CD14-positive monocyte (primary cell): ENCODE measurements around the gene THRB. TPM values are rescaled to one million over a fixed set of nuclear protein-coding genes. Genes with fewer than 3 reads are reported as not detected.

ENCODE experiments used
- DNase-seq, 3 donors: peaks; one replicate each; pipeline ENCODE4 v3.0.0-alpha.2; 2011 to 2022
- H2AFZ ChIP-seq: 2 replicates; pipeline ENCODE4 v1.6.0; 2012; ENCODE audit warnings: mild to moderate bottlenecking, low read depth, low read length, inconsistent platforms; ENCODE audit not compliant: insufficient read depth, poor library complexity, severe bottlenecking
- H3K27ac ChIP-seq, 2 donors: 1 replicate in 1 of 2; 2 replicates in 1 of 2; pipeline ENCODE4 v1.5.1; 2012 to 2013; ENCODE audit warnings: low read length in 2 of 2, control low read depth in 1 of 2, inconsistent platforms in 1 of 2, low read depth in 1 of 2, mild to moderate bottlenecking in 1 of 2
- H3K27me3 ChIP-seq, 2 donors: one replicate each; pipeline versions ENCODE4 v1.6.0 to v1.6.1; 2011 to 2013; ENCODE audit warnings: low read length in 2 of 2; ENCODE audit not compliant: control insufficient read depth in 2 of 2, insufficient read depth in 2 of 2
- H3K36me3 ChIP-seq, 2 donors: replicated peaks in 1 of 2; 1 replicate in 1 of 2; 2 replicates in 1 of 2; pipeline versions ENCODE4 v1.5.1 to v1.6.1; 2012 to 2013; ENCODE audit warnings: low read length in 2 of 2, control low read depth in 1 of 2, inconsistent platforms in 1 of 2, mild to moderate bottlenecking in 1 of 2; ENCODE audit not compliant: insufficient read depth in 2 of 2, control insufficient read depth in 1 of 2
- H3K4me1 ChIP-seq, 2 donors: 1 replicate in 1 of 2; 2 replicates in 1 of 2; pipeline versions ENCODE4 v1.5.1 to v1.6.1; 2012 to 2013; ENCODE audit warnings: low read length in 2 of 2, control low read depth in 1 of 2, inconsistent platforms in 1 of 2, mild to moderate bottlenecking in 1 of 2, moderate library complexity in 1 of 2; ENCODE audit not compliant: insufficient read depth in 2 of 2, control insufficient read depth in 1 of 2
- H3K4me2 ChIP-seq: replicated peaks from 2 replicates; pipeline ENCODE3; 2012; ENCODE audit warnings: low read length, moderate library complexity, mild to moderate bottlenecking; ENCODE audit not compliant: poor library complexity, severe bottlenecking; ENCODE audit errors: extremely low read depth
- H3K4me3 ChIP-seq, 3 experiments: fragments of 200-600 bp in 1 of 3; sonication (generic) in 1 of 3; replicated peaks in 1 of 3; 1 replicate in 2 of 3; 2 replicates in 1 of 3; pipeline ENCODE4 v1.5.1; 2011 to 2013; ENCODE audit warnings: low read length in 3 of 3, mild to moderate bottlenecking in 3 of 3, control low read depth in 2 of 3, low read depth in 2 of 3, inconsistent platforms in 1 of 3, moderate library complexity in 1 of 3
- H3K79me2 ChIP-seq: 2 replicates; pipeline ENCODE4 v1.6.0; 2012; ENCODE audit warnings: mild to moderate bottlenecking, control low read depth, inconsistent platforms, low read length, moderate library complexity; ENCODE audit not compliant: insufficient read depth
- H3K9ac ChIP-seq: 2 replicates; pipeline ENCODE4 v1.6.0; 2017; ENCODE audit warnings: low read length, mild to moderate bottlenecking; ENCODE audit not compliant: insufficient read depth, poor library complexity, severe bottlenecking
- H3K9me3 ChIP-seq, 2 donors: replicated peaks in 1 of 2; 1 replicate in 1 of 2; 2 replicates in 1 of 2; pipeline versions ENCODE4 v1.5.1 to v1.6.1; 2012 to 2013; ENCODE audit warnings: low read length in 2 of 2, control low read depth in 1 of 2; ENCODE audit not compliant: control insufficient read depth in 1 of 2, insufficient read depth in 1 of 2
- H4K20me1 ChIP-seq: 2 replicates; pipeline ENCODE4 v1.6.0; 2012; ENCODE audit warnings: mild to moderate bottlenecking, low read length, control low read depth, moderate library complexity; ENCODE audit not compliant: insufficient read depth
- H3K27ac Mint-ChIP-seq, 7 donors: one replicate each; pipeline ENCODE4 v1.8.0; 2020; ENCODE audit warnings: mild to moderate bottlenecking in 7 of 7, mixed read lengths in 7 of 7, moderate library complexity in 6 of 7, inconsistent platforms in 2 of 7
- H3K27me3 Mint-ChIP-seq, 3 donors: one replicate each; pipeline ENCODE4 v1.8.0; 2021 to 2022; ENCODE audit warnings: low read depth in 3 of 3, mild to moderate bottlenecking in 3 of 3, mixed read lengths in 3 of 3, moderate library complexity in 3 of 3, inconsistent platforms in 1 of 3
- H3K36me3 Mint-ChIP-seq, 2 donors: one replicate each; pipeline ENCODE4 v1.8.0; 2020; ENCODE audit warnings: mixed read lengths in 2 of 2, inconsistent platforms in 1 of 2, mild to moderate bottlenecking in 1 of 2
- H3K4me1 Mint-ChIP-seq: one replicate; pipeline ENCODE4 v1.8.0; 2020; ENCODE audit warnings: mild to moderate bottlenecking, mixed read lengths
- H3K4me3 Mint-ChIP-seq, 2 donors: one replicate each; pipeline ENCODE4 v1.8.0; 2020; ENCODE audit warnings: mild to moderate bottlenecking in 2 of 2, mixed read lengths in 2 of 2, moderate library complexity in 1 of 2
- H3K9me3 Mint-ChIP-seq, 7 donors: one replicate each; pipeline ENCODE4 v1.8.0; 2020 to 2022; ENCODE audit warnings: mixed read lengths in 7 of 7, mild to moderate bottlenecking in 6 of 7, moderate library complexity in 6 of 7, inconsistent platforms in 2 of 7
- CTCF ChIP-seq: fragments of 200-600 bp; IDR thresholded peaks from one replicate; pipeline ENCODE4 v1.8.0; 2022; ENCODE audit warnings: antibody characterized with exemption, mild to moderate bottlenecking
- WGBS: methylation state at CpG from one replicate; pipeline ENCODE4 v1.1.5; 2013; ENCODE audit warnings: missing lambda C conversion rate; ENCODE audit not compliant: insufficient coverage; 5-methylcytosine and 5-hydroxymethylcytosine counted together
- intact Hi-C, 2 donors: fragments of 100-400 bp; cut with micrococcal nuclease; formaldehyde crosslinking; loops; one replicate each; pipeline versions ENCODE4 v1.15.0 to v1.15.1; 2023
- polyA plus RNA-seq, 3 donors: library from polyadenylated mRNA; depleted of rRNA in 1 of 3; unstranded in 2 of 3; stranded (reverse) in 1 of 3; fragments of 300-500 nt in 2 of 3; fragments of >200 nt in 1 of 3; fragmentation: Illumina TruSeq in 2 of 3; gene quantifications; 1 replicate in 2 of 3; 2 replicates in 1 of 3; pipeline ENCODE4 v1.2.3, GENCODE V29; 2012 to 2021

Gene THRB
- polyA plus RNA-seq, 3 donors: 0.05 TPM; not detected in 2

GRCh38 chr3:24160424-24161095 lies 334.1 kb downstream of the THRB start:
- 98% methylated on average over 9 of the region's 12 CpGs for whole genome bisulfite sequencing
- no peak for DNase-seq
- intact Hi-C loops: no loop called here
- H3K27me3 Mint-ChIP-seq: peaks cover 0 to 2% (median 2%) of the 10 kb centered on the region in 3 donors
- H4K20me1 ChIP-seq: no peaks in the 10 kb centered on the region
- H3K79me2 ChIP-seq: no peaks in the 10 kb centered on the region
- no peak overlapping the region for H3K4me3 ChIP-seq
- no peaks in the 10 kb centered on the region for H3K4me1 ChIP-seq
- H3K4me1 Mint-ChIP-seq: no peaks in the 10 kb centered on the region
- H2AFZ ChIP-seq: no peak overlapping the region
- H3K36me3 ChIP-seq: no peaks in the 10 kb centered on the region
- no peaks in the 10 kb centered on the region for H3K27me3 ChIP-seq
- H3K27ac ChIP-seq: no peak overlapping the region
- H3K9me3 ChIP-seq: no peaks in the 10 kb centered on the region
- H3K4me3 Mint-ChIP-seq: no peak overlapping the region
- no peaks in the 10 kb centered on the region for H3K36me3 Mint-ChIP-seq
- peaks cover 0 to 4% (median 0%) of the 10 kb centered on the region in 7 donors for H3K9me3 Mint-ChIP-seq
- H3K27ac Mint-ChIP-seq: no peak overlapping the region
- no peak overlapping the region for H3K9ac ChIP-seq
- no peak overlapping the region for H3K4me2 ChIP-seq
- TF ChIP-seq CTCF: no peak

DNA sequence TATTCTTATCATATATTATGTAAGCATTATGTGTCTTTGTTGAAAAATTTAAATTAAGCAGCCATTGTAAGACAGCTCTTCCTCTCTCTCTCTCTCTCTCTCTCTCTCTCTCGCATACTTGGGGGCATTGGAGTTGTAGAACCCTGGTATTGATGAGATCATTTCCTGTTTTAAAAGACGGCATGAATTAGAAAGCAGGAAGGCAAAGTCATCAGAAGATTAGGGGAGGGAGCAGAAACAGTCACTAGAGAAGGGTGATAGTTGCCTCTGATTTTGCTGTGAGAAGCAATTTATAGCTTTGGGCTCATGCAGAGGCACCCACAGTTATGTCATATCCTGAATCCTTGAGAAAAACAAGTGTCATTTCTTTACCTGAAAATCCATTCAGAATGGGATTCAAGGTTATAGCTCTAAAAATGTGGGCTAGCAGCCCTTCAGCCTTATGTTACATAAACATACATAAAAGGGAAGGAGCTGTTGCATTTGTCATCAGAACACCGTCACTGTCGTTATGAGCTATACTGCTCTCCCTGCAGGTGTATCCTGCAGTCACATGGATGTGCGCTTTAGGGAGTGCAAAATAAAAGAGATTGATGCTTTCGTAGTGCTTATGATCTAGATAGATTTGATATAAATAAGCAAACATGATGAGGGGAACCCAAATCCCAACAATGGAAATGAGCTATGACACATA lies 335.7 kb downstream of the THRB start:
- intact Hi-C loops: no loop called here

More for the DNA sequence above, 335.7 kb downstream of the THRB start:
- Mint-ChIP-seq H3K27ac (no peak overlapping the region), H3K27me3 (peaks cover 0 to 2% (median 2%) of the 10 kb centered on the region in 3 donors), H3K9me3 (peaks cover 0 to 4% (median 0%) of the 10 kb centered on the region in 7 donors), H3K4me3 (no peak overlapping the region), H3K4me1 (peaks cover 4% of the 10 kb centered on the region), H3K36me3 (no peaks in the 10 kb centered on the region)
- Histone ChIP-seq H2AFZ (no peak overlapping the region), H3K79me2 (no peaks in the 10 kb centered on the region), H3K9me3 (no peaks in the 10 kb centered on the region), H3K27ac (no peak overlapping the region), H3K9ac (no peak overlapping the region), H4K20me1 (no peaks in the 10 kb centered on the region), H3K4me2 (no peak overlapping the region), H3K4me3 (no peak overlapping the region), H3K36me3 (no peaks in the 10 kb centered on the region), H3K27me3 (no peaks in the 10 kb centered on the region), H3K4me1 (no peaks in the 10 kb centered on the region)
- DNase-seq: no peak
- 67% methylated on average over 3 of the region's 6 CpGs for WGBS
- TF ChIP-seq CTCF: no peak
